DMS153 treated with DMSO at 0.1 percent for 48 hours (cell line): ENCODE results near the gene C11orf21.

Experiments used
- DNase-seq: peaks from one replicate; lab custom pipeline; 2025; ENCODE audit not compliant: unreplicated experiment; lab: John Stamatoyannopoulos, UW

The C11orf21 gene

GRCh38 chr11:2309251-2310072, 7.7 kb upstream of the C11orf21 start:
- DNase-seq, result no peak

- DNase-seq, result no peak
These were observed 7.0 kb upstream of the C11orf21 start for GRCh38 chr11:2308713-2309112.

- DNase-seq, result no peak
These were observed 6.0 kb upstream of the C11orf21 start for GRCh38 chr11:2307501-2308331.

GRCh38 chr11:2306877-2307500, 5.3 kb upstream of the C11orf21 start:
- DNase-seq, result no peak

- no peak for DNase-seq
These were observed 4.7 kb upstream of the C11orf21 start for GRCh38 chr11:2306452-2306823.

- no peak for DNase-seq
These were observed 4.2 kb upstream of the C11orf21 start for GRCh38 chr11:2305788-2306451.

- no peak for DNase-seq
These were observed 3.5 kb upstream of the C11orf21 start for GRCh38 chr11:2305140-2305778.

- no peak for DNase-seq
These were observed 2.9 kb upstream of the C11orf21 start for GRCh38 chr11:2304506-2305139.

GRCh38 chr11:2303627-2304505, 2.1 kb upstream of the C11orf21 start:
- DNase-seq, result no peak

GRCh38 chr11:2302896-2303626, 1.3 kb upstream of the C11orf21 start:
- DNase-seq, result no peak

GRCh38 chr11:2302306-2302895, 683 bp upstream of the C11orf21 start:
- no peak for DNase-seq

GRCh38 chr11:2300936-2301630, 635 bp downstream of the C11orf21 start:
- no peak for DNase-seq

- no peak for DNase-seq
These were observed 1.3 kb downstream of the C11orf21 start for GRCh38 chr11:2300290-2300935.

- no peak for DNase-seq
These were observed 1.9 kb downstream of the C11orf21 start for GRCh38 chr11:2299773-2300172.

- DNase-seq, result peak; percentile 24
These were observed 2.6 kb downstream of the C11orf21 start for GRCh38 chr11:2298795-2299761.
